ENCODE measurements around the gene CEMIP2.
A peak's percentile ranks its signal among the peaks of the same experiment; 100 is the strongest.

CEMIP2 gene

GRCh38 chr9:71690689-71691435 is 77.5 kb downstream of the CEMIP2 start:
- no peak for TF ChIP-seq ZFX (IDR thresholded peaks at IDR 0.05)
- no peak for TF ChIP-seq CTCF (conservative IDR thresholded peaks at IDR 0.05)
- H3K27ac ChIP-seq, result no peak overlapping the region

- no peak overlapping the region for H3K27ac ChIP-seq
- no peak for TF ChIP-seq CTCF (conservative IDR thresholded peaks at IDR 0.05)
- no peak for TF ChIP-seq ZFX (IDR thresholded peaks at IDR 0.05)
Observed at GRCh38 chr9:71690063-71690688, 78.1 kb downstream of the CEMIP2 start.

GRCh38 chr9:71687676-71688075 is 80.6 kb downstream of the CEMIP2 start:
- no peak overlapping the region for H3K27ac ChIP-seq
- TF ChIP-seq ZFX (IDR thresholded peaks at IDR 0.05), result no peak
- TF ChIP-seq CTCF (conservative IDR thresholded peaks at IDR 0.05), result no peak

GRCh38 chr9:71685988-71686387 is 82.3 kb downstream of the CEMIP2 start:
- TF ChIP-seq CTCF (conservative IDR thresholded peaks at IDR 0.05) (no peak), ZFX (IDR thresholded peaks at IDR 0.05) (no peak)
- H3K27ac ChIP-seq, result no peak overlapping the region

- TF ChIP-seq CTCF (conservative IDR thresholded peaks at IDR 0.05) (no peak), ZFX (IDR thresholded peaks at IDR 0.05) (no peak)
- H3K27ac ChIP-seq, result no peak overlapping the region
Observed at GRCh38 chr9:71685394-71685793, 82.9 kb downstream of the CEMIP2 start.

- TF ChIP-seq CTCF (conservative IDR thresholded peaks at IDR 0.05), result no peak
- TF ChIP-seq ZFX (IDR thresholded peaks at IDR 0.05), result no peak
- H3K27ac ChIP-seq, result no peak overlapping the region
Observed at GRCh38 chr9:71684566-71684965, 83.7 kb downstream of the CEMIP2 start.

- TF ChIP-seq ZFX (IDR thresholded peaks at IDR 0.05), result no peak
- TF ChIP-seq CTCF (conservative IDR thresholded peaks at IDR 0.05), result peak; percentile 5; the same call in 1 of the 2 replicates
- H3K27ac ChIP-seq, result no peak overlapping the region
Observed at GRCh38 chr9:71683598-71684235, 84.6 kb downstream of the CEMIP2 start.

Data from C4-2B (cell line).